GM19240 (cell line): ENCODE measurements around the gene MAGEA9B.
"Not testable (repeated sequence)": the region's sequence is repeated elsewhere in the genome, so short reads cannot be mapped to it uniquely, and the experiment has no call there.

Experiments used
- DNase-seq: peaks from one replicate; pipeline ENCODE4 v3.0.0; 2011; ENCODE audit warnings: low spot score; ENCODE audit not compliant: insufficient read length

The MAGEA9B gene

GRCh38 chrX:149572743-149573142 is 14.5 kb downstream of the MAGEA9B start:
- no peak for DNase-seq

GRCh38 chrX:149571770-149572169 is 15.5 kb downstream of the MAGEA9B start:
- DNase-seq: no peak

GRCh38 chrX:149570668-149571067 is 16.6 kb downstream of the MAGEA9B start:
- no peak for DNase-seq

- no peak for DNase-seq
These were observed 17.5 kb downstream of the MAGEA9B start for GRCh38 chrX:149569770-149570169.

- no peak for DNase-seq
These were observed 18.5 kb downstream of the MAGEA9B start for GRCh38 chrX:149568701-149569296.

GRCh38 chrX:149567621-149568417 is 19.4 kb downstream of the MAGEA9B start:
- no peak for DNase-seq

GRCh38 chrX:149563359-149563758 is 23.9 kb downstream of the MAGEA9B start:
- DNase-seq: no peak

GRCh38 chrX:149555251-149555650 is 32.0 kb downstream of the MAGEA9B start:
- not testable (repeated sequence) for DNase-seq

GRCh38 chrX:149551939-149552248 is 35.4 kb downstream of the MAGEA9B start:
- not testable (repeated sequence) for DNase-seq

- DNase-seq: not testable (repeated sequence)
These were observed 35.9 kb downstream of the MAGEA9B start for GRCh38 chrX:149551245-149551938.

GRCh38 chrX:149550454-149550853 is 36.8 kb downstream of the MAGEA9B start:
- not testable (repeated sequence) for DNase-seq

- not testable (repeated sequence) for DNase-seq
These were observed 37.6 kb downstream of the MAGEA9B start, which contains the start of gene HSFX3 for GRCh38 chrX:149549701-149550100. Gene HSFX3, minus strand, starts transcription at chrX:149549924. Its CDS starts 72 bp downstream, at chrX:149549852.

GRCh38 chrX:149547782-149548181 is 39.5 kb downstream of the MAGEA9B start:
- DNase-seq: not testable (repeated sequence)

GRCh38 chrX:149546962-149547361 is 40.3 kb downstream of the MAGEA9B start:
- DNase-seq: not testable (repeated sequence)

- DNase-seq: not testable (repeated sequence)
These were observed 41.4 kb downstream of the MAGEA9B start for GRCh38 chrX:149545545-149546543.

GRCh38 chrX:149541521-149542047 is 45.7 kb downstream of the MAGEA9B start:
- no peak for DNase-seq

GRCh38 chrX:149540621-149541520 is 46.4 kb downstream of the MAGEA9B start, which contains the start of gene EOLA1:
Gene EOLA1, plus strand, starts transcription at chrX:149541012. Its CDS starts 4,619 bp downstream, at chrX:149545631.
- DNase-seq: no peak

GRCh38 chrX:149540131-149540620 is 47.1 kb downstream of the MAGEA9B start:
- DNase-seq: no peak
